HG03469 (cell line): ENCODE measurements around the gene SLC35F4.
"Not testable (repeated sequence)": the region's sequence is repeated elsewhere in the genome, so short reads cannot be mapped to it uniquely, and the experiment has no call there.

ENCODE experiments used
- ATAC-seq: cut with Tn5 transposase; IDR thresholded peaks from one replicate; pipeline ENCODE4 v1.9.1; 2021; ENCODE audit warnings: mild to moderate bottlenecking, moderate library complexity, moderate number of reproducible peaks; ENCODE audit not compliant: unreplicated experiment

Gene SLC35F4

DNA sequence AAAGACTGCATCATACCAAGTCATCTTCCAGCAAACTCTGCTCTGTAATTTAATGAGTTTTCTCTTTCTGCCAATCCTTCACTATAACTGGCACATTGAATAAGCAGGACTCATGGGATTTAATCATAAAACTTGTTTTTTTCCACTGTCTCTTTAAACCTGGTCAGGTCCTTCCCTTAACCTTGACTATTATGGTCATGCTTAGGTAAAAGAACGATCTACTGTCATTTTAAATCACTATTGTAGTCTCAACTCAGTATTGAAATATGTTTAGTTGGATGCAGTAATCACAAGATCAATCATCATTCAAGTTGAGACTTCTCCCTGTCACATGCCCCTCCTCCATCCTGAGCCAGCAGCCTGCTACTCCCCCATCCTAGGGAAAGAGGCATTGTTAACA is 56.1 kb downstream of the SLC35F4 start:
- no peak for ATAC-seq

DNA sequence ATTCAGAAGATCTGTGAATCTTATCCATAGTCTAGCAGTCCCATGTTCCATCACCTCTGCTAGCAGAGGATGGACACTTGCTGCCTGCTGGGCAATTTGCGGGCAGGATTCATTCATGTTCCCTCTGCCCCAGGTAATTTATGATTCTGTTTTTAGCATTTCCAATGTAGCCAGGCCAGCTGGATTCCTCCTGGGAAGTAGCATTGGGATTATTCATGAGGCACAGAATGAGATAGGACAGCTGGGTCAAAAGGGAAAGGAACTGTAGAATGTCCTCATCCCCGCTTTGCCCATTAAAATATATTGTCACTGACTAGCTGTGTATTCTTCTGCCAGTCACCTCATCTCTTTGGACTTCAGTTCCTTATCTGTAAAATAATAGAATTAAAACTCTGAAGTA is 68.7 kb downstream of the SLC35F4 start:
- no peak for ATAC-seq

DNA sequence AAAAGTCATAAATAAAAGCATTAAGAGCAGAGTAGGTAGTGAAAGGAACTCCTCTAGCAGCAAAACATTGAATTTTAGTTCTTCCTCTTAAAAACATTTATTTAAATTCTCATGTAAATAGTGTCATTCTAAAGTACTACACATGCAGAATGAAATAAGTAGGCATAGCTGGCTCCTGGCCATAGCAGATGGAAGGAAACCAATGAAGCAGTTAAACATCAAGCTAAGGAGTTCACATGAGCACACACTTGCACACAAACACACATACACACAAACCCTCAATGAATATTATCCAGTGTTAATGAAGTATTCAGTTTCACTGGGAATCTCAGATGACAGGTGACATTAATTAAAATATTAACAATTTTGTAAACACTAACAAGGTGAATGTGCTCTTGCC is 69.3 kb downstream of the SLC35F4 start:
- no peak for ATAC-seq

DNA sequence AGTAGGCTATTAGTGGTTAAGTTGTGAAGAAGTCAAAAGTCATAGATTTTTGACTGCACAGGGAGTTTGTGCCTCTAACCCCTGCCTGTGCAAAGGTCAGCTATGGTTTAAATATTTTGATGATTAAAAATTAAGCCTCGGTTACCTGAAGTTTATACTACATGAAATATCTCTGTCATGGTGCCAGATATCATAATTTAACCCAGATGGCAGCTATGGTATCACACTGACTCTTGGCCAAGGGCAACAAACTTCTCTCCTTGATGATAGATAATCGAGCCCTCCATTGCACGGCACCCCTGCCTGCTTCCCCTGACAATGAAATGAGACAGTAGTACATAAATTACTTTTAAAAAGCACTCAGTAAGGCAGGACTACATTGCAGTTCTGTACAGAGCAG is 80.8 kb downstream of the SLC35F4 start:
- no peak for ATAC-seq

DNA sequence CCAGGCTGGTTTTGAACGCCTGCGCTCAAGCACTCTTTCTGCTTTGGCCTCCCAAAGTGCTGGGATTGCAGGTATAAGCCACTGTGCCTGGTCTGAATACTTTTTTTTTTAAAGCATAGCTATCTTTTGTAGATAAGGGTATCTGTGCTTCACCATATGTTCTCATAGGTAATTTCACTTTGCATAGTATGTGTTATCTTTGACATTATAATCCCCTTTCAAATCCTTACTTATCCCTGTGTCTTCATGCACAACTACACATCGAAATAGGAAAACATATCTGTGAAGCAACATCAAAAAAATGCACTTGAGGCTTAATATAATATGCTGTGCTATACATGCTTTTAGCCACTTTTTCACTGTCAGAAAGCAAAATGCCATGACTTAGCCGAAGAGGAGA is 94.1 kb downstream of the SLC35F4 start:
- ATAC-seq = no peak

DNA sequence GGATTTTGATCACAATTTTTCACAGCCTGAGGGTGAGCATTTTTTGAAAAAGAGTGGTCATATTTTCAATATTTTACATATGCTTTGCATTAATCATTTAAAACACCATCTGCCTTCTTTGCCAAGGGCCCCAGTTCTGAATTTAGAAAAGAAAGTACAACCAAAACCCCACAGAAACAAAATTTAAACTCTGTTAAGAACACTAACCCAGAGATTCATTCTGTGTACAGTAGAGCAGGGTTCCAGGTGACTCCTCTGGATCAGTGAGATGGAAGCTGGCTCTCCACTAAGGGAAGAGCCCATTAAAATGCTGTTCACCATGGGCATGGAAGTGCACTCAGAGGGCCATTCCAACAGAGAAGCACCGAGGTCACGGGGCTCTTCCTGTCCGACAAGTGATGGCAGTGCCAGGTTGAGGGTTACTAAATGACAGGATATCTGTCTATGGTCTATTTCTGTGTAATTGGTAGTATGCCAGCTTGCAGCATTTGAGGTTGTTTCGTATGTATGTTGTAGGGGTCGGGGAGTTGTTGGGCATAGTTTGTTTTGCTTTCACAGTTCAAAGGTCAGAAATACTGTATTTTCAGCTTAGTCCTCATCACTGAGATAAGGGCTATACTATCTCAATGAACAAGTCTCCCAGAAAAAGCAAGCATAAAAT is 95.9 kb downstream of the SLC35F4 start:
- no peak for ATAC-seq

DNA sequence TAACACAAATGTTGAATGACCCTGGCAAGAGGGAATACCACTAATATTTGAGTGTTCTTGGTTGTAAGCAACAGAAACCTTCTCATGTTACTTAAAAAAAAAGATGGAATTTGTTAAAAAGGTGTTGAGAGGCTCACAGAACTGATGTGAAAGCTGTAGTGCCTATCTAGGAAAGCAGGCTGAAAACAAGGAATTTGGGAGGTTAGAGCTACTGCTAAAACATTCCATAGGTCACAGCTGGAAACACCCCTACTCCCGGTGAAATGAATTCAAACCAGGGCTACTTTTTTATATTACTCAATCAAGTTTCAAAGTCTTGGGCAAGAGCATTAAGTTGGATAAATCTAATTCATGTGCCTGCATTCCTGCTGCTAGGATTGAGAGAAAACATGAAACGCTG is 104.1 kb downstream of the SLC35F4 start:
- no peak for ATAC-seq

DNA sequence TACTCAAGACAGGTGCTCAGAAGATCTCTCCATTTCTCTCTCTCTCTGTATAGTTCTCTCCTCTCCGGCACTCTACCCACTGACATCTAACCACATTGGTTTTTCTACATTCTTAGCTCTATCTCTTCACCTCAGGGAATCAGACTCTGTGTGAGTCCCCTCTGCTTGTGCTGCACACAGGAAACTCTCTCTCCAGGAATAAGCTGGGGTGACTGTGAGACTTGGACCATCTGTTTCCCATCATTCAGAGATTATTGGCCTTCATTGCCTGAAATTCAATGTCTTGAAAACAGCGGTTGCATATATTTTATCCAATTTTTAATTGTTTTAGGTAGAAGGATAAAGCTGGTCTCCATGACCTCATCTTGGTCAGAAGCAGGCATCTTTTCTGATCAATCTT is 105.0 kb downstream of the SLC35F4 start:
- ATAC-seq = no peak

DNA sequence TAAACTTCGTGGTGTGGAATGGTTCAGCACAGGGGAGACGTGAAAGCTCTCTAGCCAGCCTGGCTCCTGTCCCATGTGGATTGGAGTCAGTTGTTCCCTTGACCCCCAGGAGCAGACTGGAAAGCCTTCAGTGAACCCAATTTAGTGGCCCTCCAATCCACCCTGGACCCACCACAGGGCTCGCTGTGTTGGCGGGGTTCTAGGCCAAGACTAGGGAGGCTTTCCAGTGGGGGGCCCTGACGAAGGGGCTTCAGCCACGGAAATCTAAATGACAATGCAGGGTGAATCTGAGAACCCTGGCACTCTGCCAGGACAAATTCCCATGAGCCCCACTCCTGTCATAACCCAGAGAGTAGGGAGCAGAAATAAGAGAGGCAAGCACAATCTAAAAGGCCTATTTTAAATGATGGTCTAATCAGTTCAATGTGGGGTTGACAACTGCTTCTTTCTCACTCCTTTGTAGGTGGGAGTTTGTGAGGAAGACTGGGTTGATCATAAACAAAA is 110.8 kb downstream of the SLC35F4 start:
- ATAC-seq = no peak

DNA sequence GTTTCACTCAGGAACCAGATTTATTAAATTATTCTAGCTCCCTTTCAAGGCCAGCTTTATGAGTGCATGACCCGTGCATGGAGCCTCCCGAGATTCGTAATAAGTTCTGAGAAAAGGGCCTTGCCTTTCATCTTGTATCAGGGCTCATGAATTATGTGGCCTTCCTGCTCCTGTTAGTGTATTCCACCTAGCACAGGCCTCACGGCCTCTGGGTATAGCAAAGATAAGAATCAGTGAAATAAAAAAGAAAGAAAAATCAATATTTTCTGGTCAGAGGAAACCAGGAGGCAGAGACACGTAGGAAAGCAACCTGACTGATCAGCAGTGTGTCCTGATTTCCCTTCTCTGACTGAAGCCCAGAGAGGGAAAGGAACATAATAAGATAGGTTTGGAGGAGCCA is 111.4 kb downstream of the SLC35F4 start:
- no peak for ATAC-seq

DNA sequence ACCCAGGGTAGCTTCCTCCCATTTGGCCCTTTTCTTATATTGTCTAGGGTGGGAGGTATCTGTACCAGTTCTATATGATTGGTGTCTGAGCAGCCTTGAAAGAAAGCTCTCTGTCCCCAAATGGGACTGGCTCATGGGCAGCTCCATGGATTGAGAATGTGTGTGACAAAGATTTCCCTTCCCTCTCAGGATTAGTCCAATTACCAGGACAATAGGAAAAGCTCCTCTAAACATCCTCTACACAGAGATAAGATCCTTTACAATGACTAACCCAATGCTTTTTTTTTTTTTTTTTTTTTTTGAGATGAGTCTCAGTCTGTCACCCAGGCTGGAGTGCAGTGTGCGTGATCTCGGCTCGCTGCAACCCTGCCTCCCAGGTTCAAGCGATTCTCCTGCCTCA is 112.1 kb downstream of the SLC35F4 start:
- ATAC-seq = no peak

DNA sequence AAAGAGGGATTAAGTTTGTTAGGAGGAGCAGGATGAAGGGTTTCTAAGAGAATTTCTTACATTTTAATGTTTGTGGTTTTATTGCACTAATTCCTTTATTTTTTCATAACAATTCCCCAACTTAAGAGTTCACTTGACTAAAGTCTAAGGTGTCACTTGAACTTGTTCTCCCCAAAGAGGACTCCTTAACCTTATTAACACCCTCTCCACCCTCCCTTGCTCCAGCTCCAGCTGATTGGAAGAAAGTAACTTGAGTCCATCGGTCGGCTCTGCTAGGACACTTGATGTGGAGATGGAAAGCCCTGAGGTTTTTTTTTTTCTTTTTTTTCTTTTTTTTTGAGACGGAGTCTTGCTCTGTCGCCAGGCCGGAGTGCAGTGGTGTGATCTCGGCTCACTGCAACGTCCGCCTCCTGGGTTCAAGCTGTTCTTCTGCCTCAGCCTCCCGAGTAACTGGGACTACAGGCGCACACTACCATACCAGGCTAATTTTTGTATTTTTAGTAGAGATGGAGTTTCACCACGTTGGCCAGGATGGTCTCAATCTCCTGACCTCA is 113.7 kb downstream of the SLC35F4 start:
- not testable (repeated sequence) for ATAC-seq

DNA sequence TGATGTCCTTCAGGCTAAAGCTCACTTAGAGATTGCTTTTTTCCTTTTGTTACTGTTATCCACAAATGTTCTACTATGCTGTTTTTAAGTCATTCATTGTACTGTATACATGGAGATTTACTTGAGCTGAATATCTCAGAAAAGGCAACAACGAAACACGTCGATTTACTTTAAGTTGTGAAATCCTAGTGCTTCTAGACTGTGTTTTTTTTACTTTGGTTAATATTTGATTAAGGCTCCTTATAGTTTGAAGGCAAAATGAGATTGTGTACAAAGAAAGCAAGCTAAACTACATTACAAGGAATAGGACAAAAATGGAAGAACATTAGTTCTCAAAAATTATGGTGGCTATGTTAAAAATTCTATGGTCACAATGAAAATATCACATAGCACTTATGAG is 114.5 kb downstream of the SLC35F4 start:
- ATAC-seq = no peak

DNA sequence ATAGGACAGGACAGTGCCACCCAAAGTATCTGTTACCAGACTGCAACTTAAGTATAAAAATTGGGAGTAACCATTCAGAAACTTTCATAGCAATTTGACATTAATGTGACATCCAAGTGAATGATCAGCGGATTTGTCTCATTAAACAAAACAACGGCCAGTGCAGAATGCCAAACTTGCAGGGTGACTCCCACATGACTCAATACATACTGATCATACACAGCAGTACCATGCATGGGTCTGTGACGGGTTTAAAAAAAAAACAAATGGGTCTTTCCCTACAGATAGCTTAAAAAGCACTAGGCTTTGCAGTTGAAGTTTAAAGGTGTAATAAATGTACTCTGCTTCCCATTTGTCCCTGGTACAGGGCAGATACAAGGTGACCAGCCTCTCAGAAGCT is 116.6 kb downstream of the SLC35F4 start:
- ATAC-seq = no peak

DNA sequence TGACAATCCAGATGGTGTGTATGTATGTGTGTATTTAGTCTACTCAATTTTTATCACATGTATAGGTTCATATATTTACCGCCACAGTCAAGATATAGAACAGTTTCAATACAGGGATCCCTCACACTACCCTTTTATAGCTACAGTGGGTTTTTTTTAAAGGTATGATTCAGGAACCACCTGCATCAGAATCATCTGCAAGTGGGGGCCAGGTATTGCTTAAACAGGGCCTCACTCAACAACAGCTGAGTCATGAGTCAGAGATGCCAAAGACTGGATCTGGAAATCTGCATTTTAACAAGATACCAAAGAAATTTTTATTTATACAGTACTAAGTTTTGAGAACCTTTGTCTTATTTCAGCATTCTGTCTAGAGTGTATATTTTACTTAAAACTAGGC is 117.6 kb downstream of the SLC35F4 start:
- no peak for ATAC-seq

DNA sequence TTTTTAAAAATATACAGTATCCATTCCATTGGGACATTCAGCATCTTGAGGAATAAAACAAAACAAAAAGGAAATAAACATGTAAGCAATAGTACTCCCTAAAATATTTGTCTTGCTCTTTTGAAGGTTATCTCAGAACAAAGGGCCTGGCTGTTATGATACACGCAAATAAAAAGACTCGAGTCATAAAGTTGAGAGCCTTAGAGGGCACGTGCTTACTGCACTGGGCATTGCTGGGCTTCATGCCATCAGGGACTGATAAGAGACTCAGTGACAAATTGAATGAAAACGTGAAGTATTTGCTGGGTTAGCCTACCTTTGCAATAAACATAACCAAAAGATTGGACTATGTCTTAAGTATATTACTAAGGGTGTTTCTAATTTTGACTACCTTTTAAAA is 118.9 kb downstream of the SLC35F4 start:
- no peak for ATAC-seq

DNA sequence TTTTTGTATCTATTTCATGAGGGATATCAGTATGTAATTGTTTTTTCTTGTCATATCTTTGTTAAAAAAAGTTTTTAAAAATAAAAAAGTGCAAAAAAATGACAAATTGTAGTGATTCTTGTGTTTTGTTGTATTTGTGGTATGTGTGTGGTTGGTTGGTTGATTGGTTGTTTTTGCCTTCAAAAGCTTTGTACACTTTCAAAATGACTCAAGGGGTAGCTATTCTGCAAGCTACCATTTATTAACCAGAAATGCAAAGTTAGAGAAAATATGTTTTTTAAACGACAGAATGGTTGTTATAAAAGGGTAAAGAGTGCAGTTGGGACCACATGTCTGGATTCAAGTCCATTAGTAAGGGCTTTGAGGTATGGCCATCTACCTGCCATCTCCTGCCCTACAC is 119.3 kb downstream of the SLC35F4 start:
- ATAC-seq = no peak

DNA sequence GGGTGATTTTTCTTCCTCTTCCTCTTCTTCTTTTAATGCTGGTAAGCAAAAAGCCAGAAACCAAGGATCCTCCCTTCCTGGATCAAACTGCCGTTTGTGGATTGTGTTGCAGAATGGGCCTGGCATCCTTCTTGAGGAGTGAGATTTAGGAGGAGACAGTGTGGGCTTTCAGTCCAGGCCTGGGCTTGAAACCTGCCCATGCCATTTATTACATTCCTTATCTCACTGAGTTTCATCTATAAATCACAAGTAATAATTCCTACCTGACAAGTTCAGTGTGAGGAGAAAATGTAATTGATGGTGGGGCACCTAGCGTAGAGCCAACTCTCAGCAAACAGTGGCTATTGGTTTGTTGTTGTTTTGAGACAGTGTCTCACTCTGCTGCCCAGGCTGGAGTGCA is 126.4 kb downstream of the SLC35F4 start:
- ATAC-seq = no peak

DNA sequence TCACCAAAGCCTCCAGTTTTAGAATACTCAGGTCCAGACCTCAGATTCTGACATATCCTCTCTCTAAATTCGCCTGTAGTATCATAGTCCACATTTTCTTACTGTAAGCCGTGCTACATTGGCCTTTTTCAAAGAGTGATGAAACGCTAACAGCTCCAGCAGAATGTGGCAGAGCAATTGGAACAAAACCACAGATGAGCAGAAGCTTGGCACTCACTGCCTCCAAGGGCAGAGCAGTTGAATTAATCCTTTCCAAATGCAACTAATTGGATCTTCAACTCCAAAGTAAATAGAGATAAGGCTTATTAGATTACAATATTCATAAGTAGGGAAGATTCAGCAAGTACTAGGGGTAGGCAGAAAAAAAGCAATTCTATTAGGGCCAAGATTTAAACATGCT is 128.3 kb downstream of the SLC35F4 start:
- no peak for ATAC-seq

DNA sequence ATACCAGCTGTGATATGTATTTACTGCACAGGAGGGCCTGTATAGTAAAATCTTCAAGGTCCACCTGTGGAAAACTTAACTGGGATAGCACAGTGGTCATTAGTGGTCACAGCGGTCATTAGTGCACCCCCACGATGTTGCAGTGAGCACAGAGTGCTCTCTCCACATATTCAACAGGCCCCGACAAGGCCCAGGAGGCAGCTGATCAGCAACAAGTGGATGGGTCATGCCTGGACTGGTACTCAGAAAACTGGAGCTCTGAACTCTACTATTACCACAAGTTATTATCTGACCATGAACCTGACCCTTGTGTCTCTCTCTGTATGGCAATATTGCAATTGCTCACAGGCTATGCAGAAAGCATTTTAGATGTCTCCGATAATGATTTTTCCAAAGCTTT is 129.5 kb downstream of the SLC35F4 start:
- ATAC-seq = no peak

DNA sequence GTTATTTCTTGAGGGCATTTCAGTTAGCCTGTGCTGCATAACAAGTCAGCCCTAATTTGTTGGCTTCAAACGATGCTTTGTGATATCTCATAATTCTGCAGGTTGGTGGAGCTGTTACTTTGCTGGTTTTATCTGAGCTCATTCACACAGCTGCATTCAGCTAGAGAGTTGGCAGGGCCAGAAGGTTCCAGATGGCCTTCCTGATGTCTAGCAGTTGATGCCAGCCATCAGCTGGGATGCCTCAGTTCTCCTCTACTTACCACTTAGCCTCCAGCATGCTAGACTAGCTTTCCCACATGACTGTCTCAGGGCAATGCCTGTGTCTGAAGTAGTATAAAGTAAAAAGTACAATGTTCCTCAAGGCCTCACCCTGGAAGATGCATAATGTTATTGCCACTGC is 130.6 kb downstream of the SLC35F4 start:
- ATAC-seq = no peak

DNA sequence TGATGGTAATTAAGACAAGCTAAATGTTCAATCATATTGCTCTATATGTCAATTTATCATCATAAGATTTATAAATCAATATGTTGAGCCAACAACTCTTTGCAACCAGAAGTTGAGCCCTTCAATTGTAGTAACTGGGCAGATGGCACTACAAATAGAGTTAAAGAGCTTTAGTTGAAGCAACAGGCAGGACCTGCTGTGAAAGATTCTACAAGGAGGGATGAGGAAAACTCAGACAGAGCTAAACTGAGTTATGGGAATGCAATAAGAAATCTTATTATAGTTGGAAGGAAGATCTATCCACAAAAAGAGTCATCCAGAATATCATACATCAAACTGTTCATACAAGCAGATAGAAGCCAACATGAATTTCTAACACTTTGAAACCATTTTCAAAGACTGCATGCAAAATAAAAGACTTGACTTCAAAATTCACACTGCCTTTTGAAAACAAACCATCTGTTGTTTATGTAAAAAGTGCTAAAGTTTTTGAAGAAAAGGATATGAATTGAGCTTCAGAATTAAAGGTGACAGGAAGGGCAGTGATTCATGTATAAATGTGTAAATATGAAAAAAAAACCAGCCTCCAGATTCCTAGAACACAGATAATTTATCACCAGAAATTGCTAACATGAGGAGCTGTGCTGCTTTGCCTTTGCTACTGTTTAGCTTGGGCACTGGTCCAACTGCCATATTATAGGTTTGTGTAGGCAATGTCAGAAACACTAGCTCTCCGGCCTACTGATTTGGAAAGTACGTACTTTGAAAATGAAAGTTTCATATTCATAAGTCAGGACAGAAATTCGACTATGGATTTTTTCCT is 133.2 kb downstream of the SLC35F4 start:
- no peak for ATAC-seq
